OCI-LY7 (cell line): ENCODE data around the gene ERICH3. TPM values are rescaled to one million over a fixed set of nuclear protein-coding genes. Genes with fewer than 3 reads are reported as not detected.
"Not testable (repeated sequence)": the region's sequence is repeated elsewhere in the genome, so short reads cannot be mapped to it uniquely, and the experiment has no call there.

Experiments
- BruUV-seq: library from RNA; stranded (reverse); fragments of 400-500 nt; replicated peaks from 2 replicates; lab custom pipeline; 2021; lab: Mats Ljungman, UMichigan
- CTCF ChIA-PET: fragments of 300-600 bp; sonication (Branson Sonifier 250); formaldehyde crosslinking; loops from one replicate; lab custom pipeline; 2022; ENCODE audit warnings: antibody characterized with exemption; ENCODE audit not compliant: unreplicated experiment; lab: Charles Lee
- POLR2A ChIA-PET: fragments of 300-600 bp; sonication (Branson Sonifier 250); formaldehyde crosslinking; loops from one replicate; lab custom pipeline; 2022; ENCODE audit warnings: antibody characterized with exemption; lab: Charles Lee
- DNase-seq: peaks from one replicate; pipeline ENCODE4 v3.0.0-alpha.2; 2015; ENCODE audit warnings: low spot score
- H2AFZ ChIP-seq: fragments of 200-600 bp; sonication (generic), shearing (Covaris generic); 2 replicates; pipeline ENCODE4 v1.6.1; 2014; ENCODE audit warnings: mild to moderate bottlenecking, antibody characterized with exemption, low read length, moderate library complexity
- H3K27ac ChIP-seq: fragments of 200-600 bp; sonication (generic); 2 replicates; pipeline ENCODE4 v1.5.1; 2014; ENCODE audit warnings: mixed run types, low read depth, mild to moderate bottlenecking, moderate library complexity, low read length, inconsistent platforms; ENCODE audit not compliant: poor library complexity, severe bottlenecking
- H3K36me3 ChIP-seq: fragments of 200-600 bp; sonication (generic); 2 replicates; pipeline ENCODE4 v1.6.1; 2014; ENCODE audit warnings: mild to moderate bottlenecking, antibody characterized with exemption, low read length, moderate library complexity, mixed read lengths; ENCODE audit not compliant: insufficient read depth
- H3K4me1 ChIP-seq: fragments of 200-600 bp; sonication (generic); 2 replicates; pipeline ENCODE4 v1.5.1; 2014; ENCODE audit warnings: mild to moderate bottlenecking, low read length; ENCODE audit not compliant: insufficient read depth, poor library complexity, severe bottlenecking
- H3K4me2 ChIP-seq: fragments of 200-600 bp; sonication (generic); 2 replicates; pipeline ENCODE4 v1.6.1; 2014; ENCODE audit warnings: mild to moderate bottlenecking, low read length
- H3K4me3 ChIP-seq: fragments of 200-600 bp; sonication (generic); 2 replicates; pipeline ENCODE4 v1.5.1; 2014; ENCODE audit warnings: mild to moderate bottlenecking, low read depth, low read length; ENCODE audit not compliant: poor library complexity, severe bottlenecking
- H3K79me2 ChIP-seq: fragments of 200-600 bp; sonication (generic); 2 replicates; pipeline ENCODE4 v1.6.1; 2016; ENCODE audit warnings: low read depth, mild to moderate bottlenecking, low read length, moderate library complexity, mixed read lengths; ENCODE audit not compliant: insufficient read depth
- H3K9me2 ChIP-seq: fragments of 200-600 bp; sonication (generic); 2 replicates; pipeline ENCODE4 v1.6.1; 2016; ENCODE audit warnings: mild to moderate bottlenecking, low read length, mixed read lengths; ENCODE audit not compliant: insufficient read depth
- H3K9me3 ChIP-seq: fragments of 200-600 bp; sonication (generic); 2 replicates; pipeline ENCODE4 v1.6.1; 2014; ENCODE audit warnings: mild to moderate bottlenecking, mixed run types, low read length, mixed read lengths
- H4K20me1 ChIP-seq: fragments of 200-600 bp; sonication (generic); 2 replicates; pipeline ENCODE4 v1.6.1; 2014; ENCODE audit warnings: mild to moderate bottlenecking, antibody characterized with exemption, low read length, moderate library complexity, mixed read lengths; ENCODE audit not compliant: insufficient read depth
- EZH2phosphoT487 ChIP-seq: fragments of 200-600 bp; sonication (generic); IDR thresholded peaks from 2 replicates; pipeline ENCODE4 v1.6.1; 2018; ENCODE audit warnings: low read depth, borderline replicate concordance, mild to moderate bottlenecking, mixed run types, antibody characterized with exemption, low read length, moderate library complexity, mixed read lengths
- intact Hi-C: fragments of 100-400 bp; cut with micrococcal nuclease; formaldehyde crosslinking; loops from one replicate; pipeline ENCODE4 v1.10.0; 2022; ENCODE audit not compliant: unreplicated experiment
- total RNA-seq, 2 experiments: library from RNA; depleted of rRNA in 1 of 2; stranded (reverse); fragments of >200 nt in 1 of 2; shearing (Covaris generic) in 1 of 2; gene quantifications; 2 replicates each; pipeline ENCODE4 v1.2.3, GENCODE V29; 2014 to 2022
- TF ChIP-seq, protein P1 (sequence below): fragments of 200-600 bp; sonication (generic); conservative IDR thresholded peaks from 2 replicates; pipeline ENCODE4 v1.5.1; 2014; ENCODE audit warnings: mild to moderate bottlenecking, antibody characterized with exemption, low read length, moderate library complexity, mixed read lengths

Gene ERICH3
- total RNA-seq, 2 experiments from 2014 or later = not detected

DNA sequence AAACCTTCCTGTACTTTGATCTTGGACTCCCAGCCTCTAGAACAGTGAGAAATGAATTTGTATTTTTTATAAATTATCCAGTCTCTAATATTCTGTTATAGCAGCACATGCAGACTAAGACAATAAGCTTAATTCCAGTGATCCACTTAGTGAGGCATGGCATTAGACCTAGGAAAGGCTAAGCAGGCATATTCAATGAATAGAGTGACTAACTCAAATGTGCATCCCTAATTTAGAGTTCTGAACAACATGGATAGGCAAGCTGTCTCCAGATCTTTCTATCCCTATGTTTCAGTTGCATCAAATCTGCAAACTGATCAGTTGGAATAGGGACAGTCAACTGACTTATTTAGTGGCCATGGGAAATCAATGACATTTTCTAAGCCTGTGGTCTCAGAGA lies 4.3 kb upstream of the ERICH3 start:
- H4K20me1 ChIP-seq = no peaks in the 10 kb centered on the region
- no peak overlapping the region for H2AFZ ChIP-seq
- CTCF ChIA-PET = no interaction called here
- TF ChIP-seq EZH2phosphoT487 = no peak
- TF ChIP-seq, protein P1, sequence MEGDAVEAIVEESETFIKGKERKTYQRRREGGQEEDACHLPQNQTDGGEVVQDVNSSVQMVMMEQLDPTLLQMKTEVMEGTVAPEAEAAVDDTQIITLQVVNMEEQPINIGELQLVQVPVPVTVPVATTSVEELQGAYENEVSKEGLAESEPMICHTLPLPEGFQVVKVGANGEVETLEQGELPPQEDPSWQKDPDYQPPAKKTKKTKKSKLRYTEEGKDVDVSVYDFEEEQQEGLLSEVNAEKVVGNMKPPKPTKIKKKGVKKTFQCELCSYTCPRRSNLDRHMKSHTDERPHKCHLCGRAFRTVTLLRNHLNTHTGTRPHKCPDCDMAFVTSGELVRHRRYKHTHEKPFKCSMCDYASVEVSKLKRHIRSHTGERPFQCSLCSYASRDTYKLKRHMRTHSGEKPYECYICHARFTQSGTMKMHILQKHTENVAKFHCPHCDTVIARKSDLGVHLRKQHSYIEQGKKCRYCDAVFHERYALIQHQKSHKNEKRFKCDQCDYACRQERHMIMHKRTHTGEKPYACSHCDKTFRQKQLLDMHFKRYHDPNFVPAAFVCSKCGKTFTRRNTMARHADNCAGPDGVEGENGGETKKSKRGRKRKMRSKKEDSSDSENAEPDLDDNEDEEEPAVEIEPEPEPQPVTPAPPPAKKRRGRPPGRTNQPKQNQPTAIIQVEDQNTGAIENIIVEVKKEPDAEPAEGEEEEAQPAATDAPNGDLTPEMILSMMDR = no peak
- no peak overlapping the region for H3K4me3 ChIP-seq
- BruUV-seq = no TSS peak
- H3K4me2 ChIP-seq = no peak overlapping the region
- no peaks in the 10 kb centered on the region for H3K9me3 ChIP-seq
- POLR2A ChIA-PET = interaction anchor here (0.6 to 0.7 kb wide), 2 partner anchors 14 to 306 kb away, joined by 3 read pairs; no protein-coding TSS in a partner anchor
- intact Hi-C loops = no loop called here
- H3K36me3 ChIP-seq = no peaks in the 10 kb centered on the region
- no peaks in the 10 kb centered on the region for H3K79me2 ChIP-seq
- H3K27ac ChIP-seq = no peak overlapping the region
- H3K9me2 ChIP-seq = no peaks in the 10 kb centered on the region
- no peak for DNase-seq
- no peaks in the 10 kb centered on the region for H3K4me1 ChIP-seq

DNA sequence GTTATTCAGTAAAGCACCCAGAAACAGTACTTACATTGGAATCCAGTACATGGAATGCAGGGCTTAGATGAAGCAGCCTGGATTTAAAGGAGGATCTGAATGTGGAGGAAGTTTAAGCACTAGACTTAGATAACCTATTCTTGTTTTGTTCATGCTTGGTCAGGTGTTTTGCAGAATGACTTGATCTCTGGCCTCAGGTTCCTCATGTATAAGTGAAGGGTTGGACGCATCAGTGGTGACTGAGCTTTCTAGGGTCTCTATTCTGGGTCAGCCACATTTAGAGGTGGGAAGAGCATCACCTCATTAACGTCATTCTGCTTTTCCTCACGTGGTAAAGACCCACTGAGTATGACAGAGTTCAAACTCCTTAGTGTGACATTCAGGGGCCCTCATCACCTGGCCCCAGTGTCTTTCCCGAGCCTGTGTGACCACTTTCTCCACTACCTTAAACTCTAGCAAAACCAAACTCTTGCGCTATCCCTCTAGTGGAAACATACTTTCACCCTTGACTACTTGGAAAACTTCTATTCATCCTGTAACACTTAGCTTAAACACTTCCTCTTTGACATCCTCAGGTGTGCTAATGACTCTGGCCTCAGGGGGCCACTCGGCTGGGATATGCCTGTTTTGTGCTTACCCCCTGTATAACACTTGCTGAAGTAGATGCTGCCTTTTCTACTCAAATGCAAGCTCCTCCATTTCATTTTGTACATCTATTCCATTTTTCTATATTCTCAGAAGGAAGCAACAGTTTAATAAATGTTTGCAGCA lies 871 bp upstream of the ERICH3 start:
- POLR2A ChIA-PET = interaction anchor here (1.2 kb wide), 1 partner anchor 40 kb away, joined by 3 read pairs; no protein-coding TSS in a partner anchor
- no peak overlapping the region for H2AFZ ChIP-seq

GRCh38 chr1:74670866-74671265 lies 2.7 kb downstream of the ERICH3 start:
- H3K27ac ChIP-seq, BruUV-seq, POLR2A ChIA-PET, H3K4me2 ChIP-seq, H3K36me3 ChIP-seq, DNase-seq, H3K9me3 ChIP-seq, H3K4me1 ChIP-seq, H3K79me2 ChIP-seq, H4K20me1 ChIP-seq, intact Hi-C loops, CTCF ChIA-PET, H3K9me2 ChIP-seq, H2AFZ ChIP-seq, H3K4me3 ChIP-seq: not testable (repeated sequence)

More for the DNA sequence above, 871 bp upstream of the ERICH3 start:
- no peak overlapping the region for H3K4me2 ChIP-seq
- no peaks in the 10 kb centered on the region for H3K9me2 ChIP-seq
- DNase-seq = no peak
- H3K4me3 ChIP-seq = no peak overlapping the region
- no peak overlapping the region for H3K27ac ChIP-seq
- H3K9me3 ChIP-seq = no peaks in the 10 kb centered on the region
- no peak for TF ChIP-seq EZH2phosphoT487
- TF ChIP-seq, protein P1 = no peak
- H3K79me2 ChIP-seq = no peaks in the 10 kb centered on the region
- CTCF ChIA-PET = no interaction called here
- intact Hi-C loops = no loop called here
- H4K20me1 ChIP-seq = no peaks in the 10 kb centered on the region
- no TSS peak for BruUV-seq
- H3K4me1 ChIP-seq = no peaks in the 10 kb centered on the region
- no peaks in the 10 kb centered on the region for H3K36me3 ChIP-seq
